GM21717 (cell line): ENCODE measurements around the gene QRICH2.
"Not testable (repeated sequence)": the region's sequence is repeated elsewhere in the genome, so short reads cannot be mapped to it uniquely, and the experiment has no call there.

Experiments used
- ATAC-seq: cut with Tn5 transposase; IDR thresholded peaks from one replicate; pipeline ENCODE4 v1.9.1; 2021; ENCODE audit warnings: mild to moderate bottlenecking, moderate library complexity; ENCODE audit not compliant: unreplicated experiment

Gene QRICH2

GRCh38 chr17:76250141-76250540 lies 57.9 kb downstream of the QRICH2 start:
- ATAC-seq: no peak

- ATAC-seq: no peak
Observed at GRCh38 chr17:76248013-76248782, 59.9 kb downstream of the QRICH2 start.

- ATAC-seq: no peak
Observed at GRCh38 chr17:76247304-76247703, 60.8 kb downstream of the QRICH2 start.

GRCh38 chr17:76246080-76247066 lies 61.7 kb downstream of the QRICH2 start:
- peak; percentile 89 for ATAC-seq

GRCh38 chr17:76244721-76245120 lies 63.4 kb downstream of the QRICH2 start:
- ATAC-seq: not testable (repeated sequence)

- no peak for ATAC-seq
Observed at GRCh38 chr17:76243826-76244679, 64.0 kb downstream of the QRICH2 start.

- no peak for ATAC-seq
Observed at GRCh38 chr17:76241691-76242255, 66.3 kb downstream of the QRICH2 start.

GRCh38 chr17:76241204-76241538 lies 66.9 kb downstream of the QRICH2 start:
- no peak for ATAC-seq

GRCh38 chr17:76240461-76241203 lies 67.4 kb downstream of the QRICH2 start, which contains the start of gene RNF157:
Gene RNF157, minus strand, starts transcription at chr17:76240493. Its CDS starts 253 bp downstream, at chr17:76240240.
- peak; percentile 58 for ATAC-seq

GRCh38 chr17:76239538-76240274 lies 68.4 kb downstream of the QRICH2 start:
- no peak for ATAC-seq

- ATAC-seq: no peak
Observed at GRCh38 chr17:76238847-76239537, 69.1 kb downstream of the QRICH2 start.

- ATAC-seq: no peak
Observed at GRCh38 chr17:76237859-76238313, 70.2 kb downstream of the QRICH2 start.

- ATAC-seq: no peak
Observed at GRCh38 chr17:76236603-76237002, 71.5 kb downstream of the QRICH2 start.

GRCh38 chr17:76235883-76236282 lies 72.2 kb downstream of the QRICH2 start:
- ATAC-seq: no peak

- peak; percentile 49 for ATAC-seq
Observed at GRCh38 chr17:76234354-76234679, 73.8 kb downstream of the QRICH2 start.

- ATAC-seq: no peak
Observed at GRCh38 chr17:76233588-76234353, 74.3 kb downstream of the QRICH2 start.

GRCh38 chr17:76232342-76232741 lies 75.7 kb downstream of the QRICH2 start:
- ATAC-seq: no peak

- ATAC-seq: not testable (repeated sequence)
Observed at GRCh38 chr17:76226749-76227148, 81.3 kb downstream of the QRICH2 start.
